NOMO-1 treated with dmso at 0.1 percent for 144 hours (cell line): Measurements from ENCODE around the gene SPAG9.

Experiments
- DNase-seq: peaks from one replicate; lab custom pipeline; 2025; ENCODE audit not compliant: unreplicated experiment; lab: John Stamatoyannopoulos, UW

SPAG9 gene

DNA sequence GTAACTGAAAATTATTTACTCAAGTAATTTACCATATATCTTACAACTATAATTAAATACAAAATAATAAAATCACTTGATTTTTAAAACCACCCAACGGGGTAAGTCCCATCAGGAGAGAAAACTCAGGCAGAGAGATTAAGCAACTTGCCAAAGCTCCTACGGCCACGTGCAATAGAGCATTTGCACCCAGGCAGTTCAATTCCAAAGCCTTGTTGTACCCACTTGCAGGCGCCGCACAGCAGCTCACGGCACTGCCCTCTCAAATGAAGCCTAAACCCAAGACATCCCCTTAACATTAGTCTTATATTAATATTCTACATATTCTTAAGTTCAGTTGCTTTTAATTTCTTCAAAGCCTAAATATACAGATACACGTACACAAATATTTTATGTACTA lies 75.7 kb downstream of the SPAG9 start:
- no peak for DNase-seq

DNA sequence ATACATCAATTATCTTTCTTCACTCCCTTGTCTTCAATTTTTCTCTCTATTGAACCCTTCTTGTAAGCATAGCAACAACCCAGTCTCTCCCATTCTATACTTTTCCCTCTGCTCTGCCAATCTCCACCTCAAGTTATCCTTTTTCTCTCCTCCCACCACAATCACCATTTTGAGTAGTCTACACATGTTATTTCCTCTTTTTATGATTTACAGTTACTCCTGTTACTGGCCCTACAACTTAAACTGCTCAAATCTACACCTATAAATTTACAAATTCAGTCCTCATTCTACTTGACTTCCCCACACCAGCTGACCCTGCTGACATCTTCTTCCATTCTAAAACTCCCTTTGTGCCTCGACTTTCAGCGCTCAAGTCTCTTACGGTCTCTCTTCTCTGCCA lies 84.6 kb downstream of the SPAG9 start:
- DNase-seq, result peak; percentile 21

DNA sequence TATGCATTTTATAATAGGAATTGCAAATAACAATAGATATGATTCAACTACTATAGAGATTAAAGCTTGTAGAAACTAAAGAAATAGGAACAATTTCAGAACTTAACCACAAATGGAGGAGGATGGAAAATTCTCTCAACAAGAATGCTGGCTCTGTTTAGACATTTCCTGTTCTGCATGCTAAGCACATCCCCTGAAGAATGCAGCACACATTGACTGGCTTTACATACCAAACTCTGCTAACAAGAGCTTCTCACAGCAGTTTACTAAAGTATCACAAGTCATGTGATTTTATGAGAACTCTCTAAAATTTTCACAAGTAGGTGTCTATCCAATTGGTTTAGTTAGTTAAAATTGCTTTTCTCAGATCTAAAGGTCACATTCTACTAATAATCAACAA lies 85.2 kb downstream of the SPAG9 start:
- no peak for DNase-seq

DNA sequence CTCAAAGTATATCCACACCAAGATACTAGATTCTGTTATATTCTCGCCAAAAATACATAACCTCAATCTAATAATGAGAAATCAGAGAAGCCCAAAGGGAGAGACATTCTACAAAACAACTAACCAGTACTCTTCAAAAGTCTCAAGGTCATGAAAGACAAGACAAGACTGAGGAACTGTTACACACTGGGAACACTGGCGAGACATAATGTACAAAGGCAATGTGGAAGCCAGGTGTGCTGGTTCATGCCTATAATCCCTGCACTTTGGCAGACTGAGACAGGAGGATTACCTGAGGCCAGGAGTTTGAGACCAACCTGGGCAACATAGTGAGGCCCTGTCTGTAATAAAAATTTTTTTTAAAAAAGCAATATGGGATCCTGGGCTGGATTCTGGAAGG lies 85.9 kb downstream of the SPAG9 start:
- no peak for DNase-seq

DNA sequence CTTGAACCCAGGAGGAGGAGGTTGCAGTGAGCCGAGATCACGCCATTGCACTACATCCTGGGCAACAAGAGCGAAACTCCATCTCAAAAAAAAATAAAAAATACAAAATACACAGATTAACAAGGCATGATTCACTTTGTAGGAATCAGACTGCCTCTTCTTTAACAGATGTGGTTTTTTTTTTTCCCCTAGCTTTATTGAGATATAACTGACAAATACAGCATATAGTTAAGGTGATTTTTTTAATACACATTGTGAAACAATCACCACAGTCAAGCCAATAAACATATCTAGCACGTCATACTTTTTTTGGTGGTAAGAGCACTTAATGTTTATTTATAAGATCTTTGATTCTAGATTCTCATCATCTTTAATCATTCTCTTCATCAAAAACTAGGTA lies 87.8 kb downstream of the SPAG9 start:
- no peak for DNase-seq

DNA sequence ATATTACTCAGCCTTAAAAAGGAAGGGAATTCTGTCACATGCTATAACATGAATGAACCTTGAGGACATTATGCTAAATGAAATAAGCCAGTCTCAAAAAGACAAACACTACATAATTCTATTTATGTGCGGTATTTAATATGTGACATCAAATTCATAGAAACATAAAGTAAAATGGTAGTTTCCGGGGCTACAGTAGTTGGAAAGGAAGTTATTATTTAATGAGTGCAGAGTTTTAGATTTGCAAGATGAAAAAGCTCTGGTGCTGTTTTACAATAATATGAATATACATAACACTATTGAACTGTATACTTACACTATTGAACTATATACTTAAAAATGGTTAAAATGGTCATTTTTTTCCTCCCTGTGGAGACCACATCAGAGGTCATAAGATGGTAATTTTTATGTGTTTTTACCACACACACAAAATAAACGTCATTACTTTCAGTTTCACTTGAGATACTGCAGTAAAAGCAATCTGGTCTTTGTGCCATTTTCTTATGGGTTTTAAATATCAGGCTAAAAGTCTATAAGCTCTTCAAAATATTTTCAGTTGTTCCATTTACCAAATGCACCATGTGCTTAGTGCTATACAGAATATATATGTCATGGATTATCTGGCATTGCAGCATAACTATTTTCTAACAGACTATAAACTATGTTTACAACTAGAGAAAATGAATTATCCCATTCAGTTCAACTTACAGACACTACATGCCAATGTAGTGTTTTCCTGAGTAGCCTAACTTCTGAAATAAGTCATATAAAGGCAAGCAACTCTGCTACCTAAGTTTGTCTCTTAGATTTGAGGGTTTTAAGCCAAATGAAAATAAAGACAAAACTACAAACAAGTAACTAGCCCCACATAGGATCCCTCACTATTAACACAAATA lies 90.9 kb downstream of the SPAG9 start:
- DNase-seq, result no peak

DNA sequence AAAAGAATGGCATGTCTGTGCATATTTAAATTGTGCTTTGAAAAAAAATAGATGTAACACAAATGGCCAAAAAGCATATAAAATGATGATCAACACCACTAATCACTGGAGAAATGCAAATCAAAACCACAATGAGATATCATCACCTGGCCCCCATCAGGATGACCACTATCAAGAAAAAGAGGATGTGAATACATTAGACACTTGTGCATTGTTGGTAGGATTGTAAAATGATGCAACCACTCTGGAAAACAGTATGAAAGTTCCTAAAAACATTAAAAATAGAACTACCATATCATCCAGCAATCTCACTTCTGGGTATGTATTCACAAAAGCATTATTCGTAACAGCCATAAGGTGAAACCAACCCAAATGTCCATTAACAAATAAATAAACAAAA lies 91.5 kb downstream of the SPAG9 start:
- DNase-seq, result no peak

DNA sequence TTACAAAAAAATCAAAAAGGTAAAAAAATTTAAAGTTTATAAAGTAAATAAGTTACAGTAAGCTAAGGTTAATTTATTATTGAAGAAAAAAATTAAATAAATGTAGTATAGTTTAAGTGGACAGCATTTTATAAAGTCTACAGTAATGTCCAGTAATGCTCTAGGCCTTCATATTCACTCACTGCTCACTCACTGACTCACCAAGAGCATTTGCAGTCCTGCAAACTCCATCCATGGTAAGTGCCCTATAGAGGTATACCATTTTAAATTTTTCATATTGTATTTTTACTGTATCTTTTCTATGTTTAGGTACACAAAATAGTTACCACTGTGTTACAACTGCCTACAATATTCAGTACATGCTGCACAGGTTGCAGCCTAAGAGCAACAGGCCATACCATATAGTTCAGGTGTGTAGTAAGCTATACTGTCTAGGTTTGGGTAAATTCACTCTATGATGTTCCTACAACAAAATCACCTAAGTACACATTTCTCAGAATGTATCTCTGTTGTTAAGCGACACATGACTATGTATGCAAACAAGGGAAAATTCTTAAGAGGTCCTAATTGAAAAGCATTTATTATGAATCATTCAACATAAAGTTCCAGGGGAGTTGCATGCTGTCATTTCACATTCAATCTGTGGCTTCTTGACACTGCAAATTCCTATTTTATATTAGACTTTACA lies 92.3 kb downstream of the SPAG9 start:
- no peak for DNase-seq

DNA sequence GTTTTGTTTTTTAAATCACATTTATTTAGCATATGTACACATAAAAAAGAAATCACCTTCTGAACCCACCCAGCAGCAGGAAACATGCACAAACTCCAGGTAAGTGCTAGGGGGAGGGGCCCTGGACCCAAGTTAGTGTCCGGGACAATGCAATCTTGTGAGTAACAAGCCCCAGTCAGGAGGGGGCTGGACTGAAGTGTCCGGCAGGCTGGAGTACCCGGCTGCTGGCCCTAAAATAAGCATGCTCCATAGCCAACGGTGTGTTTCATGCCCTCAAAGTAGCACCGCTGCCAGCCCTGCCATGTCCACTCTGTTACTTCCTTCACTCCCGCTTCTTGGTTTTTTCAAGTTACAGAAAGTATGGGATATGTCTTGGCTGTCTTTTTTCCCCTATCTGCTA lies 102.1 kb downstream of the SPAG9 start:
- DNase-seq, result no peak

DNA sequence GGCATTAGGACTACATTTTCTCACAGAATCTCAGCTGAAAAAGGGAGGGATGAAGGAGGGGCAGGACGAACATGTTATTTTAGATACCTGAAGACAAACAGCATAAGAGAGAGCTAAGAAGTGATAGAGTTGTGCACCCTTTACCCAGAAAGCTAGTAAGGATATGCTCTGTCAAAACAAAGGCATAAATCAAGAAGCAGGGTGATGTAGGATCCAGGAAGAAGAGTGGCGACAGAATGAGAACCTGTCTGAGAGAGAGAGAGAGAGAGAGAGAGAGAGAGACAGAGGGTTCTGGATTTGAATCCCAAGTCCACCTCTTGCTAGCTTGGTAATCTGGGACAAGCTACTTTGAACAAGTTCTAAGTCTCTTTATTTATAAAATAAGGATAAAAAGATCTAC lies 103.4 kb downstream of the SPAG9 start:
- DNase-seq, result no peak

DNA sequence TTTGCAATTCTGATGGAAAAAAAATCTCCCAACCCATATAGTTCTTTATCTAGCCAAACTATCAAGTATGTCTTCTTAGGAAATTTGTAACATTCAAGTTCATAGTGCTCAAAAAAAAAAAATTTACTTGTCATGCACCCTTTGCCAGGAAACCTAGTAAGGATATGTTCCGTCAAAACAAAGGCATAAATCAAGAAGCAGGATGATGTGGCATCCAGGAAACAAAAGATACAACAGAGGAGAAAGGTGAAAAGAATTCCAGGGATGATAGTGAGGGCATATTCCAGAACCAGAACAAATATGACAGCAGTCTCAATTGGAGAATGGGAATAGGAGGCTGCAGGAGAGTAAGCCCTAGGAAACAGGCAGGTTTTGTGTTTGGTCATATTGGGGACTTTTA lies 104.6 kb downstream of the SPAG9 start:
- DNase-seq, result no peak

DNA sequence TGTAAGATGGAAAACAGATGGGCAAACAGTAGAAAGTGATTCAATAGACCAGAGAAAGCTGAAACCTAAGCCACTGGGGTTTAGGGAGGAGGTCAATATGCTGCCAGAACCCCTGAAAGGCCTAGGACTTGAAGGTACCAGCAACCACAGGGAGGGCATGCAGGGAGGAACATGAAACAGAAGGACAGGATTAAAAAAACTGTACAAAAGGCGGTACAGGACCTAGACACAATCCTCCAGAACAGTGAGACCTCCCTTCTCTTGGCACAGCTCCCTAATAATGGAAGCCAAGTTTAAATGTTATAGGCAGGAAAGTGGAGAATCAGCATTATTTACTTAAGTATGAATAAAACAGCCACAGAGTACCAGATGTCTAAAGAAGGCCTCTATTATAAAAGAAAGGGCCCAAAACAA lies 105.5 kb downstream of the SPAG9 start:
- no peak for DNase-seq

DNA sequence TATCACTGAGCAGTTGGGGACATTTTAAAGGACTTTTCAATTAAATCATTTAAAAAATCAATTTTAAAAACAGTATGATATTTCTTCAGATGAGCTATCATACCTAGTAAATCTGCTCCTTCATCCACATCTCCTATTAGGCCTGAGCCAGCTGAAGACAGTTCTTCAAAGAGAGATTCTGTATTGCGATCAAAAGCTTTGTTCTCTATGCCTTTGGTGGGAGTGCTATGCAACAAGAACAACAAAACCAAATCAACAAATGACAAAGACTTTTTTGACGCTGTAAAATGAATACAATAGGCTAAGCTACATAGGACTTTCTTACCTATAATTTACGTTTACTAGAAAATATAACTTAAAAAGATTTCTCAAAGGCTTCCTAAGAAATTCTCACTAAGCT lies 106.5 kb downstream of the SPAG9 start:
- no peak for DNase-seq

DNA sequence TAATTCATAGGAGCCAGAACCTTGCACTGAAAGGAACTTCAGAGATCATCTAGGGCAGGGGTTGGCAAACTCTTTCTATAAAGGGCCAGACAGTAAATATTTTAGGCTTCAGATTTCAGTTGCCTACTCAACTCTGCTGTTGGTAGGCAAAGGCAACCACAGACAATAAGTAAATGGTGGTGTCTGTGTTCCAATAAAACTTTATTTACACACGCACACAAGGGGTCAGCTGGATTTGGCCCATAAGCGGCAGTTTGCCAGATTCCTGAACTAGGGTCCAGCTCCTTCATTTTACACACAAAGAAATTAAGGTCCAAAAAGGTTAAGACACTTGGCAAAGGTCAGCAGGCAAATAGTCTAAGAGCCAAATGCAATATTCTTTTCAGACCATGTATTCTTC lies 107.3 kb downstream of the SPAG9 start:
- DNase-seq, result no peak

DNA sequence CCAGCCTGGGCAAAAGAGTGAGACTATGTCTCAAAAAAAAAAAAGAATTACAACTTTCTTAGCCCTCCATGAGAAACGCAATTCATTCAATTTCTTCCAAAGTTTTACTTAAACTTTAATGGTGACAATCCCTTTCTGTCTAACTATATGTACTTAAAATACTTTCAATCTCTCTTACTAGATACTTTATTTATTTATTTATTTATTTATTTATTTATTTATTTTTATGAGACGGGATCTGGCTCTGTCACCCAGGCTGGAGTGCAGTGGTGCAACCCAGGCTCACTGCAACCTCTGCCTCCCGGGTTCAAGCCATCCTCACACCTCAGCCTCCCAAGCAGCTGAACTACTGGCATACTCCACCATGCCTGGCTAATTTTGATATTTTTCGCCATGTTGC lies 108.1 kb downstream of the SPAG9 start:
- no peak for DNase-seq

DNA sequence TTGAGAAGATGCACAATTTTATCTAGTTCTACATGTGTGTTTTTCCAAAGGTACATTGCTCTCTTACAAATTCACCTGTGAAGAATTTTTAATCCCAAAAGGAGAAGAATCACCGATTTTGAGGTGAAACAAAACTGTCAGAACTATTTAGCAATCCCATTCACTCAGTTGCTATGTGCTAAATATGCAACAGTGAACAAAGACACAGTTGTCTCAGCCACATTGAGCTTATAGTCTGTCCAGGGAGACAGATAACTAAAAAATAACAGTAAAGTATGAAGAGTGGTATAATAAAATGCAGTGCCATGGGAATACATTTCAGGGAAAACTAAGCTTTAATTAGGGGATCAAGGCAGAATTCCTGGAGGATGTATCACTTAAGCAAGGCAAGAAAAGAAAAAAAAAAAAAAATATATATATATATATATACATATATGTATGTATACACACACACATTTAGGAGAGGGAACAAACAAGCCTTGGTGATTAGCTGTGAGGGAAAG lies 110.4 kb downstream of the SPAG9 start:
- no peak for DNase-seq

DNA sequence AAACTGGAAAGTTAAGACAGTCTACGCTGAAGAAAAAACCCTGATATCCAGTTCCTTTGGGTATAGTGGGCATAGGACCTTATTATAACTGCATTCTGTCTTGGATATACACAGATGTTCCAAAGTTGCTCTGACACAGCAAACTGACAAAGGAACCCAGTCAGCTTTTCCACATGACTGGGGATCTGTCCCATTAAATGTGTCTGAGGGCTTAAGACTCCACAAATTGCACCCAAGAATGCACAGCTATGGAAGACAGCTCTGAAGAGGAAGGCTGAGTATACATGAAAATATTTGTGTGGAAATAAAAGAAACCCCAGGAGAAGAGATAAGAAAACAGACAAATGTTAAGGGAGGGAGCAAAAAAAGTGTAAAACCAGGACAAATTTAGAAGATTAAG lies 114.1 kb downstream of the SPAG9 start:
- DNase-seq, result no peak

DNA sequence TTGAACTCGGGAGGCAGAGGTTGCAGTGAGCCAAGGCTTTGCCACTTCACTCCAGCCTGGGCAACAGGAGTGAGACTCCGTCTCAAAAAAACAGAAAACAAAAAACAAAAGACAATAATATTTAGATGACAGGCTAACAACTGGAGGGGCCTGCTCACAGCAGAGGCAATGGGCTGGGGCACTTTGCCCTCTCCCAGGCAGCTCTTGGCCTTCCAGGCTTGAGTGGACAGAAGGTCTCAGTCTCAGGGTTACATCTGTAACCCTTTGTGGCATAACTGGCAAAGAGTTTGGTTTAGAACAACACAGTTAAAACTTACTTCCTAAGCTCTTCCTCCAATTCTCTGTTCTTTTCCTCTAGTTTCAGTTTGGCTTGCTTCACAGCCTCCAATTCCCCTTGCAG lies 114.9 kb downstream of the SPAG9 start:
- DNase-seq, result no peak

DNA sequence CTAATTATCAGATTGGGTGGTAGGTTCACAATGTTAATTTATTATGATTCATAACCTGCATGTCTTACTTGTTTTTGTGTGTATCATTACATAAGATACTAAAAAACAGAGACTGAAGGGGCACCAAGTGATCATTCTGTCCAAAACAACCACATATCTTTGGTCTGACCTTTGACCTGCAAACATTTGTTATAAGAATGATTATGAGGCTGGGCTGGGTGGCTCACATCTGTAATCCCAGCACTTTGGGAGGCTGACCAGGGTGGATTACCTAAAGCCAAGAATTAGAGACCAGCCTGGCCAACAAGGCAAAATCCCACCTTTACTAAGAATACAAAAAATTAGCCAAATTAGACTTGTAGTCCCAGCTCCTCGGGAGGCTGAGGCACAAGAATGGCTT lies 116.4 kb downstream of the SPAG9 start:
- no peak for DNase-seq

DNA sequence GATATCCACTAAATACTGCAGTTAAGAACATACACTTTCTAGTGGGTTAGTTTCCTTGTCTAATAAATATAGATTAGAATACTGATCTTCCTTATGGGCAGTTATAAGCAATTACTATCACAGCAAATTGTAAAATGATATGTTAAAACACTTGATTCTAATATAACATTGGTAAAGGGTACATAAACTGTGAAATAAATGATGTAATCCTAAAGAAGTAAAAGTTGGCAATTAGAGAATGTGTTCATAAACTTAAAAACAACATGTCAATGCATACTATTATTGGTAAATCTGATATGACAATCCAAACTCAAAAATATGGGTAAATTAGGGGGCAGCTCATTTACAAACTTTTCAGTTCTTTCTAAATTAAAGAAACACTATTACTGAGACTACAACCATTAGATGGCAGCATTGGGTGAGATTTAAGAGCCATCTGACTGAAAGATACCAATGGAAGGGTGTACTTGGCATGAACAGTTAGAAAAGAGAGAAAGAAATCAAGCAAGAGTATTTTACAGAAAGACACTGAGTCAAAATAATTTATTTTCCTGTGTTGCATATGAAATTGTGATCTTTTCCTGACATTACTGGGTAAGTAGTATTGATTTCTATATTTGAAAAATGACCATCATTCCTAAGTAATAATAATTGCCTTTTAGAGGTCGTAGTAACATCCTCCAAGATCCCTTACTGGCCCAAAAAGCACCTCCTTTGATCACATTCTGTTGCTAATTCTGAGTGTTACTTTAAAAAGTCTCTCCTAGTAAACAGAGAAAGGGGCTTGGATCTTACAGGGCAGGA lies 119.6 kb downstream of the SPAG9 start:
- DNase-seq, result peak; percentile 2

DNA sequence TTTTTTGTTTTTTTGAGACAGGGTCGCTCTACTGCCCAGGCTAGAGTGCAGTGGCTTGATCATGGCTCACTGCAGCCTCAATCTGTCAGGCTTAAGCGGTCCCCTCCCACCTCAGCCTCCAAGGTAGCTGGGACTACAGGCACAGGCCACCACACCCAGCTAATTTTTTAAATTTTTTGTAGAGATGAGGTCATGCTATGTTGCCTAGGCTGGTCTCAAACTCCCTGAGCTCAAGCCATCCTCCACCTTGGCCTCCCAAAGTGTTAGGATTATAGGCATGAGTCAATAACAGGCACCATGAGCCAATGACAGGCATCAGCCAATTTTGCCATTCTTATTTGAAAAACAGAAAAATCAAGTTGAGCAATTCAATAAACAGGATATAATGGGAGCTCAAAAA lies 125.0 kb downstream of the SPAG9 start:
- no peak for DNase-seq

DNA sequence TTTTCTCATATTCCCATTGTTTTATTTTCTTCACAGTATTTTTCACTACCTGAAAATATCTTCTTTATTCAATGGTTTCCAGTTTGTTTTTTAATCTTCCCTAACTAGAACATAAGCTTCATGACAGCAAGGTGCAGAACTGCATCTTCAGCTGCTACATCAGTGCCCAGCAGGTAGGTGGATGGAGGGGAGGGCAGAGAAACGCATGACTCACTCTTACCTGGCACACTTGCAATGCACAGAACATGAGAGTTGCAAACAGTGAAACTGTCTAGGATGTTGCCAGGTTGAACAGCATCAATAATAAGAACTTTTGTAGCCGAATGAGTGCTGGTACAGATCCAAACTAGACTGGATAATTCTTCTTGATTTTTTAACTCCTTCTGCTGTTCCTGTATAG lies 127.1 kb downstream of the SPAG9 start:
- DNase-seq, result no peak
